LHCN-M2 (cell line): ENCODE data around the gene LRRC56. TPM values are rescaled to one million over a fixed set of nuclear protein-coding genes. Genes with fewer than 3 reads are reported as not detected.
"Not testable (repeated sequence)": the region's sequence is repeated elsewhere in the genome, so short reads cannot be mapped to it uniquely, and the experiment has no call there.

Source experiments
- DNase-seq: peaks from one replicate; pipeline ENCODE4 v3.0.0-alpha.2; 2012; ENCODE audit warnings: low read depth
- total RNA-seq: library from RNA; depleted of rRNA; stranded (reverse); fragments of >200 nt; gene quantifications from 2 replicates; pipeline ENCODE4 v1.2.3, GENCODE V29; 2014

LRRC56 gene
- total RNA-seq, 1 experiment from 2014 or later, result 0.17 TPM

DNA sequence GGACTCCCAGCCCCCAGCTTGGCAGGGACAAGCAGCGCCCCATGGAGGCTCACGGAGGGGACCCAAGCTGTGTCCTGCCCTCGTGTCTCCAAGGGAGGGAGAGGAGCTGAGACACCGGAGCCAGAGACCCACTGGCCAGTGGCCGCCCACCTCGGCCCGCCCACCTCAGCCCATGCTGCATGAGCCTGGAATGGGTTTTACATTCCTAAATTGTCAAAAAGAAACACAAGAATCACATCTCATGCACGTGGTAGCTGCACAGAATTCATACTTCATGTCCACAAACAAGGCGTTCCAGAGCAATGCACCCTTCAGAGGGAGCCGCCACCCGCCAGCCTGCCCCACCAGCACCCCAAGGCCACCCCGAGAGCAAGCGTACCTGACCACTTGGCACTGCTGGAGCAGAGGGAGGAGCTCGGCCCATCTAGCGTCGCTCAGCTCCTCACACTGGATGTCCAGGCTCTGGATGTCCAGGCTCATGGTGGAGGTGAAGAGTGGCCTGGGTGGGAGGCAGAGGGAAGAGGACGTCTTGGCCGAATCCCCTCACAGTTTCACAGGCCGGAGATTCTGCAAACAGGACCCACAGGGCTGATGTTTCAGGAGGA, 35.5 kb upstream of the LRRC56 start:
- no peak for DNase-seq

DNA sequence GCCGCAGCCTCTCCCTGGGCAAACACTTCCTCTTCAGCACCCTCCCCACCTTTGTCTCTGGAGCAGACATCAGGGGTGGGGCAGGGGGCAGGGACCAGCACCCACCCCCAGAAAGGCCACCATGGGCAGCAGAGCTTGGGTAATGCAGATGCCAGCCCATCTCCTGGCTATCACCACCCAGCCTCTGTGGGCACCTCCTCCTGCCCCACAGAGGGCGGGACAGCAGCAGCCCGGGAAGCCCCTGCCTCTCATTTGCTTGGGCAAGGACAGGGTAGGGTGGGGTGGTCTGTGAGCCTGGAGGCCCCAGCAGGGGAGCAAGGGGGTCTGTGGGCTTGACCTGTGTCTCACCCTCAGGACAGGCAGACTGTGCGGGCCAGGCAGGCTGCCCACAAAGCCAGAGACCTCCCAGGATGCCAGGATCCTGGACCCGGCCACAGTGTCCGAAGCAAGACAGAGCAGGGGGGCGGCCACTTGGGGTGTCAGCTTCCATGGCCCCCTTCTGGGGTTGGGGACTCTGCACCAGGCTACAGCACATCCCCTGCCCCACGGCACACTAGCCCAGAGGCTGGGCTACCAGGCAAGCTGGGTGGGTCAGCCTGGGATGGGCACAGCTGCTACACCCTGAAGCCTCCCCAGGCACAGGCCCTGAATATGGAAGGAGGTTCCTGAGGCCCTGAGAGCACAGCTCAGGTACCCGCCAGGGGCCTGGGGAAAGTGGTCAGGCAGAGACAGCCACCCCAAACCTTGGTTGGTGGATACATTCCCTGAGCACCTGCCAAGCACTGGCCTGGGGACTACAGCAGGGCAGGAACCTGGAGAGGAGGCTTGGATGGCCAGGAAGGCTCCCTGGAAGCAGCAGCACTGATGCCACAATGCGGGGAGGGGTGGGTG, 34.8 kb upstream of the LRRC56 start:
- no peak for DNase-seq

GRCh38 chr11:503179-503981, 33.9 kb upstream of the LRRC56 start:
- no peak for DNase-seq

- DNase-seq, result no peak
Measured at GRCh38 chr11:504053-504993, 33.0 kb upstream of the LRRC56 start.

DNA sequence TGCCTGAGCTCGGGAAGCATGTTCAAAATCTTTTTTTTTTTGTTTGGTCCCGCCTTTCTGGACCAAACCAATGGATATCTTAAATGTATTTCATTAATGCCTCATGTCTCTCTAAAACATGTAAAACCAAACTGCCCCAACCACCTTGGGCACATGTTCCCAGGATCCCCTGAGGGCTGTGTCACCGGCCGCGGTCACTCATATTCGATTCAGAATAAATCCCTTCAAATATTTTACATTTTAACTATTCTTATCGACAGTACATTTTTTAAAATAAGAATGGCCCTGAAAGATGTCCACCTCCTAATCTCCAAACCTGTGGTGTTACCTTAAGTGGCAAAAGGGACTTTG, 32.4 kb upstream of the LRRC56 start:
- no peak for DNase-seq

GRCh38 chr11:506238-506994, 30.9 kb upstream of the LRRC56 start:
- peak; percentile 94 for DNase-seq

DNA sequence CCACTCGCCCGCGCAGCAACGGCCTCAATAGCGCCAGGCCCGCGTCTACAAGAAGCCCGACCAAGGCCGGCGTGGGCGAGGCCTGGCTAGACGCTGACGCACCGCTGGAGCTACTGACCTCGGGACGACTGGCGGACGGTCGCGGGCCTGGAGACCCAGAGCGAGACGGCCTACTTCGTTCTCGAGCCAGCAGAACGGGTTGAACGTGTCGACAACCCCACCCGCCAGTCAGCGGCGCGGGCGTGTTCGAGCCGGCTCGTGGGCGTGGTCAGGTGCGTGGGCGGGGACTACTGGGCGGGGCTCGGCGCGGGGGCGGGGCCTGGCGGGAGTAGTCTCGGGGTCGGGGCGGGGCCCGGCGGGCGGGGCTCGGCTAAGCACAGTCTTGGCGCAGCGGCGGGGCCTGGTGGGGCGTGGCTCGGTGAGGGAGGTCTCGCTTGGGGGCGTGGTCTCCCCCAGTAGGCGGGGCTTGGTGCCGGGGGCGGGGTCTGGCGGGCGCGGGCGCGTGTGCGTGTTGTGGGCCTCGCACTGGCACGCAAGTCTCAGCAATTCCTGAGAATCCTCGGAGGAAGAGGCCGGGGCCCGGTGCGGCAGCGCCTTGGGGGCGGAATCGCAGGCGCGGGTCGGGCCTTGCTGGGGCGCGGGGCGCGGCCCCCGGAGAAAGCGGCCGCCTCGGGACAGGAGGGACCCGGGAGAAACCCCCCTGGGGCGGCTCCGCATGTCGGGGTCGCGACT, 30.2 kb upstream of the LRRC56 start, which contains the start of gene RNH1:
Gene RNH1, minus strand, starts transcription at position 248 of the 732 bp plus-strand sequence. CDS start 5,080 bp downstream, outside the sequence.
- DNase-seq, result peak; percentile 88

DNA sequence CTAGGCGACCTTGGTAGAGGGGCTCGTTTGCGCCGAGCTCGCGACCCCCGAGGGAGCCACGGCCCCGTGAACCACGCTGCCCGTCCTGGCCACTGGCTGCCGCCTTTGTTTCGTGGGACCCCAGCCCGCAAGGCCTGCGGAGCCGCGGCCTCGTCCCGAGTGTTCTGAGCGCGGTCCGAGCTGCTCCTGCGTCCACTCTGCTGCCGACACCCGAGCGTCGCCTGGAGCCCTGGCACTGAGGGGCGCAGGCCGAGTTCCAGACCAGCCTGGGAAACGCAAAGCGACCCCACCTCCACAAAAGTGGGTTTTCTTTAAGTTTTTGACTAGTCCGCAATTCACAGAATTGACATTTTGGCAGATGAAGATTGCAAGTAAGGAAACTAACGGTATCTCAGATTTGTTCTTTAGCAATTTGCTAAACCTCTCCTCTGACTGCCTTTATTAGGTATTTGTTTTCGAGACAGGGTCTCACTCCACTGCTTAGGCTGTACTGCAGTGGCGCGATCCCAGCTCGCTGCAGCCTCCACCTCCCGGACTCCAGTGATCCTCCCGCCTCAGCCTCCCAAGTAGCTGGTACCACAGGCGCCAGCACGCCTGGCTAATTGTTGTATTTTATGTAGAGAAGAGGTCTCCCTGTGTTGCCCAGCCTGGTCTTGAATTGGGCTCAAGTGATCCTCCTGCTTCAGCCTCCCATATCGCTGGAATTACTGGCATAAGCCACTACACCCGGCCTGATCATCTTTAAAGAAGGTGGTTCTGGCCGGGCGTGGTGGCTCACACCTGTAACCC, 29.4 kb upstream of the LRRC56 start:
- no peak for DNase-seq

- no peak for DNase-seq
Measured at GRCh38 chr11:508956-509355, 28.4 kb upstream of the LRRC56 start.

GRCh38 chr11:512761-513595, 24.3 kb upstream of the LRRC56 start:
- no peak for DNase-seq

DNA sequence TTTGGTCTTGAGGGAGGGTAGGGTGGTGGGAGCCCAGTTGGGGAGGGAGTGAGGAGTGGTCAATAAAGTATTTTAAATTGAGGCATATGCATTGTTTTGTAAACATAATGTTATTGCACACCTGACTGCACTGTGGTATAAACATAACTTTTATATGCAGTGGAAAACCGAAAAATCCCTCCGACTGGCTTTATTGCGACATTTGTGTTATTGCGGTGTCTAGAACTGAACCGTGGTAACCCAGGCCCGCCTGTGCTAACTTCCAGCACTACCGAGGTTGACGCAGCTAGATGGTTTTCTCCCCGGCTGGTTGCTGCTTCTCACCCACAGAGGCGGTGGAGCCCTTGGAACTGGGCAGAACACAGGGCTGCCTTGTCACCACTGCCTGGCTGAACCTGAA, 22.7 kb upstream of the LRRC56 start:
- no peak for DNase-seq

DNA sequence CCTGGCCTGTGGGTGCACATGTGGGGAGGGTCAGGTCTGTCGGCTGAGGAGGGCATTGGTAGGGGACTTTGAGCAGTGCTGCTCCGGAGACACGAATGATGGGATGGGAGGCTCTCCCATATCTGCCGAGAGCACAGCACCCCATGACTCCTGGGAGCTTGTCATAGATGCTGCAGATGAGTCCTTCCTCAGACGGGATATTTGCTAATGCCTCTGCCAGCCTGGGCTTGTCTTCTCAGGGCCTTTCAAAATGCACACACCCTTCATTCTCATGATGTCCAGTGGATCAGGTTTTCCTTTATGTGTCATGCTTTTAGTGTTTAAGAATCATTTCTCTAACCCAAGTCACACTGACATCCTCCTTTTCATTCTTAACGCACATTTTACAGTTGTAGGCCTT, 22.2 kb upstream of the LRRC56 start:
- DNase-seq, result no peak

DNA sequence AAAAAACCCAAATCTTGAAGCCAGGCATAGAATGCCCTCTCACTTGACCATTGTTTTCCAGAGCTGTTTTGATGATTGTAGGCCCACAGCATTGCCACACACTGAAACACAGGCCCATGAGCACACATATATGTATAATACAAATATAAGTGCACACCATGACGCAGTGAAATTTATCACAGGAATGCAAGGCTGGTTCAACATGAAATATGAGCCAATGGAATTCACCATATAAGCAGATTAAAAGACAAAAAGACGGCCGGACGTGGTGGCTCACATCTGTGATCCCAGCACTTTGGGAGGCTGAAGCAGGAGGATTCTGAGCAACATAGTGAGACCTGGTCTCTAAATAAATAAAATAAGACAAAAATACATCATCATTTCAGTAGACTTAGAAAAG, 20.9 kb upstream of the LRRC56 start:
- no peak for DNase-seq

DNA sequence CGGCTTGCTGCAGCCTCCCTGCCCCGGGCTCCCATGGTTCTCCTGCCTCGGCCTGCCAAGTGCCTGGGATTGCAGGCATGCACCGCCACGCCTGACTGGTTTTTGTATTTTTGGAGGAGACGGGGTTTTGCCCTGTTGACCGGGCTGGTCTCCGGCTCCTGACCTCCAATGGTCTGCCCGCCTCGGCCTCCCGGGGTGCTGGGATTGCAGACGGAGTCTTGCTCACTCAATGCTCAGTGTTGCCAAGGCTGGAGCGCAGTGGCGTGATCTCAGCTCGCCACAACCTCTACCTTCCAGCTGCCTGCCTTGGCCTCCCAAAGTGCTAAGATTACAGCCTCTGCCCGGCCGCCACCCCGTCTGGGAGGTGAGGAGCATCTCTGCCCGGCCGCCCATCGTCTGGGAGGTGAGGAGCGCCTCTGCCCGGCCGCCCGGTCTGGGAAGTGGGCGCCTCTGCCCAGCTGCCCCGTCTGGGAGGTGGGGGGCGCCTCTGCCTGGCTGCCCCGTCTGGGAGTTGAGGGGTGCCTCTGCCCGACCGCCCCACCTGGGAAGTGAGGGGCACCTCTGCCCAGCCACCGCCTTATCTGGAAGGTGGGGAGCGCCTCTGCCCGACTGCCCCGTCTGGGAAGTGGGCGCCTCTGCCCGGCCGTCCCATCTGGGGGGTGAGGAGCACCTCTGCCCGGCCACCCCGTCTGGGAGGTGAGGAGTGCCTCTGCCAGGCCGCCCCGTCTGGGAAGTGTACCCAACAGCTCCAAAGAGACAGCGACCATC, 20.2 kb upstream of the LRRC56 start:
- not testable (repeated sequence) for DNase-seq

GRCh38 chr11:518463-519202, 18.7 kb upstream of the LRRC56 start:
- peak; percentile 96 for DNase-seq

- DNase-seq, result no peak
Measured at GRCh38 chr11:520428-521176, 16.7 kb upstream of the LRRC56 start.
